ENCODE data around the gene RERE.

Gene RERE

DNA sequence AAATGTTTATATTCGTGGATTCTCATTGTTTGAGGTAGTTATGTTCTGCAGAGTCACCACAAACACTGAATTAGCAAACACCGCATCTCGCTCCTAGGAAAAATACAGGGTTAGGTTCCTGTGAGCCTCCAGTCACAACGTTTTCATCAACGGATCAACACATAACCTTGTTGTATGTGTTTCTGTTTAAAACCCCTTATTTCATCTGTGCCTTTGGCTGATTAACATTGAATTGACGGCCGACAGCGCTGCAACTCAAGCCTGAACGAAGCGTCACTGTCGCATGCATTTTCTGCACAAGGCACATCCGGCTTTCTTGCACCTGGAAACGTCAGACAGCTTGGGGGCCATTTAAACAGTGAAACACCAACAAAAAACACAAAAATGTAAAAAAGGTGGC is 491.2 kb downstream of the RERE start:
- no peak for DNase-seq (ENCODE audit: low spot score)

DNA sequence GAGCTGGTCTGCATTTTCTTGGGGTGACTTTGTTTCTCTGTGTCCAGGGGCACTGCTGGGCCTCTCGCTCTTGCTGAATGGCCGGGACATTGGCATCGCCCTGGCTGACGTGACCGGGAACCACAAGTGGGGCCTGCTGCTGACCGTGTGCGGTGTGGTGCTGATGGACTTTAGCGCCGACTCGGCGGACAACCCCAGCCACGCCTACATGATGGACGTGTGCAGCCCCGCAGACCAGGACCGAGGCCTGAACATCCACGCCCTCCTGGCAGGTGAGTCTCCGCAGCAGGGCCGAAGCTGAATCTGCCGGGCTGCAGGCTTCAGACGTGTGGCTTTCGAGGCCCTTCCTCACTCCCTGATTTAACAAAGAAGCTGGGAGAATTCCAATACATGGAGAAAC is 491.7 kb downstream of the RERE start:
- no peak for DNase-seq (ENCODE audit: low spot score)

DNA sequence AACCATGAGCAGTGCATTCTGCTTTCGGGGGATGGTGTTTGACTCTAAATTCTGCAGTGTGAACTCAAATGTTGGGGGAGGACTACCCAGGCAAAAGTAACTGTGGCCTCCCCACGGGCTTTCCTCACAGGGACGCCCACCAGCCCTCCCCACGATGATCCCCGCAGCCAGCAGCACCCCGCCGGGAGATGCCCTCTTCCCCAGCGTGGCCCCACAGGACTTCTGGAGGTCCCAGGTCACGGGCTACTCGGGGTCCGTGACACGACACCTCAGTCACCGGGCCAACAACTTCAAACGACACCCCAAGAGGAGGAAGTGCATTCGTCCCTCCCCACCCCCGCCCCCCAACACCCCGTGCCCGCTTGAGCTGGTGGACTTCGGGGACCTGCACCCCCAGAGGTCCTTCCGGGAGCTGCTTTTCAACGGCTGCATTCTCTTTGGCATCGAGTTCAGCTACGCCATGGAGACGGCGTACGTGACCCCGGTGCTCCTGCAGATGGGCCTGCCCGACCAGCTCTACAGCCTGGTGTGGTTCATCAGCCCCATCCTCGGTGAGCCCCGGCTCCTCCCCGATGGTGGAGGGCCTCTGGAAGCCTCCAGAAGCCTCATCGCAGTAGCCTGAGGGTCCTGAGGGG is 493.1 kb downstream of the RERE start:
- DNase-seq (ENCODE audit: low spot score): no peak

DNA sequence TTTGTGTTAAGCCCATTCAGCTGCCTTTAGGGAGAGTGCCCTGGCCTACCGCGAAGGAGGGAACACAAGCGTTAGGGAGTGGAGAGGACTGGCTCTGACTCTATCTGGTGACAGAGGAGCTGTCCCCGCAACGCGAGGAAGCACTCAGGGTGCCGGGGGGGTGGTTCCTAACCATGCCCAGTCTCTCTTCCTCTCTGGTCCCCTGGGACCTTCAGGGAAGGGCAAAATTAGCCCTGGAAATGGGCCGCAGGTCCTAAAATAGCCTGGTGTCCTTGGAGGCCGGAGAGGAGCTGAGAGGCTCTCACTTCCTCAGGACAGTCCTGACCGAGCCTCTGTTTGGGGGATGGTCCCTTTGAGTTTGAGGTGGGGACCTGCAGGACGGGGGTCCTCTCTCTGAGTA is 493.7 kb downstream of the RERE start:
- no peak for DNase-seq (ENCODE audit: low spot score)

DNA sequence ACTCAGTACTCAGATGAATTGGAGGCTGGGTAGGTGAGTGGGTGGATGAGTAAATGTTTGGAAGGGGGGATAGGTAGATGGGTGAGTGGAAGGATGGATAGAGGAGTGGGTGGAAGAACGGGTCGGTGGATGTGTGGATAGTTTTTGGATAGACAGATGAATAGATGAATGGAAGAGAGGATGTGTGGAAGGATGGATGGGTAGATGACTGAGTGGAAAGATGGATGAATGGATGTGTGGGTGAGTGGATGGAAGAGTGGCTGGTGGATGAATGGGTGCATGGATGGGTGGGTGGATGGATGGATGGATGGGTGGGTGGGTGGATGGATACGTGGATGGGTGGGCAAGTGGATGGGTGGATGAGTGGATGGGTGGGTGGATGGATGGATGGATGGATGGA is 495.8 kb downstream of the RERE start:
- no peak for DNase-seq (ENCODE audit: low spot score)

DNA sequence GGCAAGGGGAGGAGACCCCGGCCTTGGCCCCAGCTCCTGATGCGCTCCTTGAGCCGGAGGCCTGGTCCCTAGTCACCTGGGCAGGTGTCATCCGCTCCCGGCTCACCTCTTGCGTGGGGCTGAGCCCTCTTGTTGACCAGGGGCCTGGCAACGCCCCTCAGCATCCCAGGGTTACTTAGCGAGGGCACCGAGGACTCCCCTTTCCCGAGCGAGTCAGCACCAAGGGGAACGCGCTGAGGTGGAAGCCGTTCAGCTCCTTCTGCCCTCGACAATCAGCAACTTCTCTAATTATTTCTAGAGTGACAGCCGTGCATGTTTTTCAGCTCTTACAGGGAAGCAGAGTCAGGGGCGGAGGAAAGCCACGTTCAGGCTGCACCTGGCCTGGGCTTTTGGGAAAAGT is 499.0 kb downstream of the RERE start:
- no peak for DNase-seq (ENCODE audit: low spot score)

DNA sequence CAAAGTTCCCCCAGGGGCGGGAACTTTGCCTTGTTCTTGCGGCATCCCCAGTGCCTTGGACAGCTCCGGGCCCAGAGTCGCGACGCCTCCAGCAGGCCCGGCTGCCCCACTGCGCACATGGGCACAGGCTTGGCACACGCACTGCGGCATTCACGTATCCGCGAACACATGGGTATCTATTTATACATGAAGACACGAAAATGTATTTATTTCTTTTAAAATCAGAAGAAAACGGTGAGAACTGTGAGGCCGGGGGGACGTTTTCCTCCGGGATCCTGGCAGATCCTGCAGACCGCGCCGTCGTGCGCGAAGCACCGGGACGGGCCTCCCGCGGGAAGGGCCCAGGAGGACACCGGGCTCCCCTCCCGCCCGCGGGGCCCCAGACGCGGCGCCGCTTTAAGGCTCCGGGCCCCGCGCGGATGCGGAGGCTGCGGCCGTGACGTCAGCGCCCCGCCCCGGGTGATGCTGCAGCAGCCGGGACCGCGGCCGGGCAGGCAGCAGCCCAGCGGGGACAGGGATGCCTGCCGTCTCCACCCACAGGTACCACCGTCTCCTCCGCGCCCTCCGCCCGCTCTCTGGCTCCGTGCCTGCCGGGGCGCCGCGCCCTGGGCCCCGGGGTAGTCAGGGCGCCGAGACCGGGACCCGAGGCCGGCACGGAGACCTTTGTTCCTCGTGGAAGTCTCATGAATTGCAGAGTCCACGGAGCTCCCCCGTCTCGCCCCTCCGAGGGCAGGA is 499.6 kb downstream of the RERE start, which contains the start of gene SLC45A1:
SLC45A1 (plus strand) TSS at position 468 of the 735 bp plus-strand sequence. CDS start 6,216 bp downstream, outside the sequence.
- DNase-seq (ENCODE audit: low spot score): peak; percentile 61

DNA sequence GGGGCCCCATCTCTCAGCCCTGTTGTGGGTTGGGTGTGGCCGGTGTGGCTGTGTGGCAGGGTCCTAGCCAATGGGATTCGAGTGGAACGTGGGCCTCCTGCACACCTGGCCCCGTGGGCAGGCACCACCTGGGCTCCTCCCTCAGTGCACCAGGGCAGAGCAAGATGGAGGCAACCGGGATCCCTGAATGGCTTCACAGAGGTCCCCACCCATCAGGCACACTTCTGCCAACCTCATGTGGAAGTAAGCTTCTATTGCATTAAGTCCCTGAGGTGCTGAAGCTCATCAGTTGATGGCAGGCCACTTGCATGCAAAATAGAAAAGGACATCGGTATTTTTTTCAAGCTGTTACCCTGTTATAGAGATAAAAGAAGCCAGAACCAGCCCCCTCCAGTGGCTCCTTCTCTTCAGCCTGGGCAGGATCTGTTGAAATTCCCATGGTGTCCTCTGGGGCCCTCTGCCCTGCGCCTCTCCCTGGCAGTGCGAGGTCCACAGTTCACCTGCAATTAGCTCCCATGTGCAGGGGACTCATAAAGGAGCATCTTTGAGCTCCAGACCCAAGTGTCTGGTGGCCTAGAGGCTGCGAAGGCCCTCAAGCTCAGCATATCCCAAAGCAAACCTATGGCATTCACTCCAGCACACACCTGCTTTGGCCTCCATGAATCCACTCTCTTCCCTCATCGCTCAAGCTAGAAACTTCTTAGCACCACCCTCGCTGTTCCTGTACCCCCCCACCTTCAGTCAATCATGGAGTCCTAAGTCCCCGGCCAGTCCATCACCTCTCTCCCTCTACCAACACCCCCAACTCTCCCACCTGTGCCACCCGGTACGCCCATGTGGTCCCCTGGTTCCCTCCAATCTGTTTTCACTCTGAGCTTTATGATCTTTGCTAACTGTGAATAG is 501.6 kb downstream of the RERE start:
- no peak for DNase-seq (ENCODE audit: low spot score)

DNA sequence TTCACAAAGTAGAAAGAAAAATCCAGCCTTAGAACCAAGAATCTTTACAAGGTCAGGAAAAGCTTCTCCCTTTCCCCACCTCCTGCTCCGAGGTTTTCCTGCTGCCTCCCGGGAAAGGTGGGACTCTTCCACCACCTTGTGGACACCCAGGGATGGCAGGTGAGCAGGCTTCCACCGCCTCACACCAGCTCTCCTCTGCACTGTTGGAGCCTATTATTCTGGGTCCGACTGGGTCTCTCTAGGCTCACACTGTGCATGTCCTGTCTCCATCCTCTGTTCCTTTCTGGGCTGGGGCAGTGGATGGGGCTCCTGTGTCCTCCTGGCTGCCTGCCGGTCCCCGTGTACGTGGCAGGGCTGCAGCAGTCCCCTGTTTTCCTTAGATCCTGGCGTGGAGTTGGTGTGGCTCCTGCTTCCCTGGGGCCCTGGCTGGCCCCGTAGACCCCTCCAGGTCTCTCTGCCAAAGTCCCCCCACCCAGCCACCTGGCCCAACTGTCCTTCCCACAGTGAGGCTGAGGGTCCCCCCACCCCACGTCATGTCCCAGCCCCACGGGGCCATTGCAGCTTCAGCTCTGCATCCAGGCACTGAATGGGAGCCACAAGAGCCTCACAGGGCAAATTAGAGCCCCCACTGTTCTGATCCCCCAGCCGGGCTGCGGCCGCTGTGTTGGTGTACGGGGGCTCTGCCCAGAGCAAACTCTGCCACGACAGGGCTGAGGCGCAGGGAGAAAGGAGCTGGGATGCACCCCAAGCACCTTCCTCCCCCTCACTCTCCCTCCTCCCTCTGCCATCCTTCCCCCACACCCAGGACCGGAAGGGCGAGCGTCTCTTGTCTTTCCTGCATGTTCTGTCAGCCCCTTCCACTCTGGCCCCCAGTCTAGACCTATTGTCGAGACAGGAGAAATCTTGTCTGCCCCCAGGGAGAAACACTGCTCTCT is 502.8 kb downstream of the RERE start:
- peak; percentile 52 for DNase-seq (ENCODE audit: low spot score)

DNA sequence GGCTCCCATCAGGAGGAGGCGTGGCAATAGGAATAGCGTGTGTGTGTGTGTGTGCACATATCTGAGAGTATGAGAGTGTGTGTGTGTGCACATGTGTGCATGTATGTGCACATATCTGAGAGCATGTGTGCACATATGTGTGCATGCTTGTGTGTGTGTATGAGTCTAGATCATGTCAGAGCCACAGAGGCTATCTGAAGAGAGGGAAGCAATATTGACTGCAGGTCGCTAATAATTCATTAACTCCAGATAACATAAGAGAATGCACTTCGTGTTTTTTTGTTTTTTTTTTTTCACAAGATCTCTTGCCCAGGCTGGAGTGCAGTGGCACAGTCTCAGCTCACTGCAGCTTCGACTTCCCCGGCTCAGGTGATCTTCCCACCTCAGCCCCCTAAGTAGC is 504.2 kb downstream of the RERE start:
- no peak for DNase-seq (ENCODE audit: low spot score)

DNA sequence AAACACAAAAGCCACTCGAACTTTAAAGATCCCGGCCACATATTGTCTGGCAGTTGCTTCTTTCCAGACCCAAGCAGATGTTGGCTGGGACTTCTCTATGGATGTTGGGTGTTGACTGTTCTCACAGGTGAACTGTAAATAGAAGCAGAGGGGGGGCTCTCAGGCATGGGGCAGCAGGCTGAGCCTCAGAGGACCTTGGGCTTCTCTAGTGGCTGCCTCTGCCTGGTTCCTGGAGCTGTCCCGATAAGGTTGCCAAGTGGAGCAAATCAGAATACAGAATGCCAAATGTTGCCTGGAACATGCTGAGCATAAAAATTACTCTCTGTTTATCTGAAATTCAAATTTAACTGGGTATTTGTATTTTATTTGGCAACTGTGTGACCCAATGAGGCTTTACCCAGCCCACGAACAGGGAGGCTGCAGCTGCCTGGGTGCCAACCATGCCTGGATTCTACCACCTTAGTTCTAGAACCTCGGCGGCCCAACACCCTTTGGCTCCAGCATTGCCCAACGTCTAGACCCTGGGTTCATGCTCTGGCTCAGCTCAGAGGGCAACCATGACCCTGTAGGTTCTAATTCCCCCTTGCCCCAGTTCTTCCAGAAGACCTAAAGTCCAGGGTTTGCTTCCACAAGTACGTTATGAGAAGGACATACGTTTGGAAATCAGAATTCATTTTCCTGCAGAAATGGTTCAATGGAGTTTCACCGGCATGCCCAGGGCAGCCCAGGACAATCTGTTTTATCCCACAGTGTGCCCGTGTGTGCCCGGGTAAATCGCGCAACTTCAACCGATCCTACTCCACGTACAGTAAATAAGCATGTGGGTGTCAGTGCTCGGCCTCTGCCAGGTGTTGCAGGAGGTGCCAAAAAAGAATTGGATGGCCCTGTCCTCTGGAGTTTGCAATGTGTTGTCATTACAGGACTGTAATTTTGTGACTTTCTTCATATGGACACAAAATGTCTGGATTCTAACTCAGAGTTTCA is 504.9 kb downstream of the RERE start:
- no peak for DNase-seq (ENCODE audit: low spot score)

DNA sequence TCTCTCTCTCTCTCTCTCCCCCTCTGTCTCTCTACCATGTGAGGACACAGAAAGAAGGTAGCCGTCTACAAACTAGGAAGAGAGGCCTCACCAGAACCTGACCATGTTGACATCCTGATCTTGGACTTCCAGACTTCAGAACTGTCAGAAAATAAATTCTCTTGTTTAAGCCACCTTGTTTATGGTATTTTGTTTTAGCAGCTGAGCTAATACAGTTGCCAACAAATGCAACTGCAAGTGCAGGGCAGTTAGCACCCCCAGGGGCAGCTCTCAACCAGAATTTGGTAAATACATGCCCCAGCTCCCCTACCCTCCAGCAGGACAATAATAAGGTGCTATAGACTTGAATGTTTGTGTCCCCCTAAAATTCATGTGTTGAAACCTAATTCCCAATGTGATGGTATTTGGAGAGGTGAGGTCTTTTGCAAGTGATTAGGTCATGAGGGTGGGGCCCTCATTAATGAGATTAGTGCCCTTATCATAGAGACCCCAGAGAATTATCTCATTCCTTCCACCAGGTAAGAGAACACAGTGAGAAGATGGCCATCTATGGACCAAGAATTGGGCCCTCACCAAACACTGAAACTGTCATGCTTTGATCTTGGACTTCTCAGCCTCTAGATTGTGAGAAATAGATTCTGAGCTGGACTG is 506.2 kb downstream of the RERE start:
- no peak for DNase-seq (ENCODE audit: low spot score)

DNA sequence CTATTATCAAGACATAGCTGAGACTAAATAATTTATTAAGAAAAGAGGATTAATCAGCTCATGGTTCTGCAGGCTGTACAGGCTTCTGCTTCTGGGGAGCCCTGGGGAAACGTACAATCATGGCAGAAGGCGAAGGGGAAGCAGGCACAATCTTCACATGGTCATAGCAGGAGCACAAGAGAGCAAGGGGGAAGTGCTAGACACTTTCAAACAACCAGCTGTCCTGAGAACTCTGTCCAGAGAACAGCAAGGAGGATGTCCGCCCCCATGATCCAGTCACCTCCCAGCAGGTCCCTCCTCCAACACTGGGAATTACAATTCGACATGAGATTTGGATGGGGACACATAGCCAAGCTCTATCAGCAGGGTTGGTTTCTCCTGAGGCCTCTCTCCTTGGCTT is 509.8 kb downstream of the RERE start:
- DNase-seq (ENCODE audit: low spot score): no peak

DNA sequence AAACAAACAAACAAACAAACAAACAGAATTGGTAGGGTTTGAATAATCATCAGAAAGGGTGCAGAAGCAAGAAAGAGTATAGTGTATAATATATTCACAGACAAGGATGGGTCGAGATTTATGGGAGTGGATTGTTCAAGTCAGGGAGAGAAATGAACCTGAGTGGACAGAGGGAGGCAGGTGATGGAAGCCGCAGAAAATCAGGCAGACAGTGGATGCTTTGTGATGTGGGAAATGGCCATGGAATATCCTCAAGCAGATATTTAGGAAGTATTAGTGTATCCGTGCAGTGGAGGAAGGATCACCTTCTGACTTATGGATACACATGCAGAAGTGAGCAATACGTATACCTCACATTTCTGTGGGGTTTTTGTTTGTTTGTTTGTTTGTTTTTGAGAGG is 513.6 kb downstream of the RERE start:
- DNase-seq (ENCODE audit: low spot score): no peak

DNA sequence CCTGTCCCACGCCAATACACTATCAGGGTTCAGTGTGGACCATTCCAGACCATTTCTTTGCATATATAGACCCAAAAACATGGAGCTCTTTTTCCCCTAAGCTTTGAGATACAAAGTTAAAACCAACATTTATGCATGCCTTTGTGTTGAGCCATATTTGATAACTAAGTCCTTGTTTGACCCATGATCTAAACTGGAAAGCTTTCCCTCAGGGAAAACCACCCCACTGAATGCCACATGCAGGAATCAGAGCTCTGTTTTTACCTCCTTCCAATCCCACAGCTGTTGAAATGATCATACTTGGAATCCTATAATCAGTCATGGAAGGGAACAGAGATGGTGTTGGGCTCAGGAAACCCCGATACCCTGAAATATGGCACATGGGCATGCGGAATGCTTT is 514.3 kb downstream of the RERE start:
- no peak for DNase-seq (ENCODE audit: low spot score)

Measured in activated CD4-positive, alpha-beta T cell treated with anti-CD3 and anti-CD28 coated beads, Interleukin-2, Interleukin-4, amounts not matched to agents 100 ng/mL and 50 ng/mL, durations not matched to agents 16 hours and 8 hours (primary cell).